NCI-H1436 treated with DMSO at 0.1 percent for 48 hours (cell line): ENCODE data around the gene USP4.
"Not testable (repeated sequence)": the region's sequence is repeated elsewhere in the genome, so short reads cannot be mapped to it uniquely, and the experiment has no call there.

Experiments
- DNase-seq: peaks from one replicate; lab custom pipeline; 2025; lab: John Stamatoyannopoulos, UW

Gene USP4

DNA sequence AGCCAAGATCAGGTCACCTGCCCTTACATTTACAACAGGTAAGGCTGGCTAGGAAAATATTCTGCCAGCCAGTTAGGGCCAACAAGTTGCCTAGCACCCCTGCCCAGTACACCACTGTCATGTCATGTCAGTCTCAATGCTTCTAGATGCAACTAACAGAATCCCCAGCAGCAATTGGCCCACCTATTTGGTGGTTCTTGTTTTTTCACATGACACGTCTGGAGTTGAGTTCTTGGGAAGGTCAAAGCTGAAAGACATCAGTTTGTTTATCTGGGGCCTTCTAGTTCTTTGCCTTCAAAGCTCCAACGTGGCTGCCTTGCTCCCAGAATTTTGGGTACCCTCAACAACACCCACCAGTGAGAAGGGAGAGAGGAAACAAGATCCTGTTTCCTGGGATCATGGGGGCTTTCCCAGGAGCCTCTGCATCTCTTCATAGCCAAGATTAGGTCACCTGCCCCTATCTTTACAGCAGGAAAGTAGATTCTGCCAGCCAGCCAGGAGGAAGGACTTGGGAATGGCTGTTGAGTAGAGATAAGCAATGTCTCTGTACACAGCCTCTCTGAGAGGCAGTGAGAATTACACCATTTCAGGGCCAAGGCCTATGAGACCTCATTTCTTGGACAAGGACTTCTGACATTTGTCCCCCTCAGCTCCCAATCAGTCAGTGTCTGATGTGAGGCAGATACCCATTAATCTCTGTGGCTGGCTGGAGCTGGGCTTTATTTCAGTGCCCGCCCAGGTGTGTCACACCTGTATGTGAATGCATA lies 9.7 kb upstream of the USP4 start:
- no peak for DNase-seq

- not testable (repeated sequence) for DNase-seq
These were observed 8.5 kb upstream of the USP4 start for GRCh38 chr3:49348361-49348760.

GRCh38 chr3:49346797-49347251 lies 7.0 kb upstream of the USP4 start:
- no peak for DNase-seq

GRCh38 chr3:49343163-49343562 lies 3.3 kb upstream of the USP4 start:
- DNase-seq: no peak

DNA sequence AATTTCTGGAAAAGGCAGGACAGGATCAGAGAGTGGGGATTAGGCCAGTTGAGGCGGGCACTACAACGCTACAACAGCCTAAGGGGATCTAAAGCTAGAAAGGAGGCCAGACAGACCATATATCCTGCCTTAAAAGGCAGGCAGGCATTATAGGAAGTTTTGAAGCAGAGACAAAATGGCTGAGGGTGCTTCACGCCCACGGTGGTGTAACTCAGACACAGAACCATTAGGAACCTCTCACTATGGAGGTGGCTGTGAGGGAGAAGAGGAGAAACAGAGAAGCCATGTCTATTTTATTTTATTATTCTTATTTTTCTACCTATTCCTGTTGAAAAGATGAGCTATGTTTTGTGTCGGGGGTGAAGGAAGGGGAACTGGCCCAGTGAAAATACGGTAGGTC lies 2.1 kb upstream of the USP4 start:
- DNase-seq: no peak

DNA sequence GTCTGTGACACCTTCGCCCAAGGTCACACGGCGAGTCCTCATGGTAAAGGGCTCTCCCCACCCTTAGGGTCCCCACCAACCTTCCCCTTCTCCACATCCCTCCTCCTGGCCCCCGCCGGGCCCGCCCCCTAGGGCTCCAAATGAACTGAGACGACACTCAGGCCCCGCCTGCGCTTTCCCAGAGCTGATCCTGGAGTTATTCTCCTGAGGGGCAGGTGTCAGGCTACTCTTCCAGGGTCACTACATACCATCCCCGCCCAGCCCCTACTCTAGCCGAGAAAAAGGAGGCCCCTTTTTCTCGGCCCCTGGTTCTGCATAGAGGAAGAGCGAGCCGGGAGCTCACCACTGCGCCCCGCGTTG lies 292 bp downstream of the USP4 start:
- no peak for DNase-seq

- DNase-seq: no peak
These were observed 5.8 kb downstream of the USP4 start for GRCh38 chr3:49333916-49334633.

DNA sequence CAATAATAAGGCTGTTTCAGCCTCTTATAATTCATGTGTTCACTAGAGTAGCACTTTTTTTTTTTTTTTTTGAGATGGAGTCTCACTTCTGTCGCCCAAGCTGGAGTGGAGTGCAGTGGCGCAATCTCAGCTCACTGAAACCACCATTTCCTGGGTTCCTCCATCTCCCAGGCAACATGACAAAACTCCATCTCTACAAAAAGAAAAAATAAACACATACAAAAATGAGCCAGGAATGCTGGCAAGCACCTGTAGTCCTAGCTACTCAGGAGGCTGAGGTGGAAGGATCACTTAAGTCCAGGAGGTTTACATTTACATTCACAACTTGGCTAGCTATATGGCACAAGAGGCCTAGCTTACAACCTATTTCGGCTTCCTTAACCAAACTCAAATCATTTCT lies 6.8 kb downstream of the USP4 start:
- DNase-seq: no peak

DNA sequence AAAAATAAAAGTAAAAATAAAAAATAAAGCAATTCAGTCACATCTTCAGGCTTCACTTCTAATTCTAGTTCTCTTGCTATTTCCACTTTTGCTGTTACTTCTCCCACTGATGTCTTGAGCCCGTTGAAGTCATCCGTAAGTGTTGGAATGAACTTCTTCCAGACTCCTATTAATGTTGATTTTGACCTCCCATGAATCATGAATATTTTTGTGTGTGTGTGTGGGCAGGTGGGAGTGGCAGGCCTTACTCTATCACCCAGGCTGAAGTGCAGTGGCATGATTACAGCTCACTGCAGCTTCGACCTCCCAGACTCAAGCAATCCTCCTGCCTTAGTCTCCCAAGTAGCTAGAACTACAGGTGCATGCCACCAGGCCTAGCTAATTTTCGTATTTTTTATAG lies 10.7 kb downstream of the USP4 start:
- no peak for DNase-seq

GRCh38 chr3:49328350-49328749 lies 11.5 kb downstream of the USP4 start:
- not testable (repeated sequence) for DNase-seq

DNA sequence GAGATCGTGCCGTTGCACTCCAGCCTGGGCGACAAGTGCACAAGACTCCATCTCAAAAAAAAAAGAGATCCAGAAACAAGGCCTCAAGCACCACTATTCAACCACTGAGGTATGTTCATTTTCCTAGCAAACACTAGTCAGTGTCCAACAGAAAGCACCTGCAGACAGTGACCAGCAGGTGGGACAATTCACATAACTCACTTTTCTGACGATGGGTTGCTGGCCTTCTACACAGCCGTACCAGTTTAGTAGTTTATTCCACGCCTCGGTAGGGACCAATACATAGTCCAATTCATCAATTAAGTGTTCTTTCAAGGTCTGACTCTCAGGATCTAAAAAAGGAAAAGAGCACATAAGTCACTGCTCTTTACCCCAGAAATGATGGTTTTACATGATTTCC lies 12.4 kb downstream of the USP4 start:
- no peak for DNase-seq

GRCh38 chr3:49324768-49325167 lies 15.1 kb downstream of the USP4 start:
- DNase-seq: no peak

DNA sequence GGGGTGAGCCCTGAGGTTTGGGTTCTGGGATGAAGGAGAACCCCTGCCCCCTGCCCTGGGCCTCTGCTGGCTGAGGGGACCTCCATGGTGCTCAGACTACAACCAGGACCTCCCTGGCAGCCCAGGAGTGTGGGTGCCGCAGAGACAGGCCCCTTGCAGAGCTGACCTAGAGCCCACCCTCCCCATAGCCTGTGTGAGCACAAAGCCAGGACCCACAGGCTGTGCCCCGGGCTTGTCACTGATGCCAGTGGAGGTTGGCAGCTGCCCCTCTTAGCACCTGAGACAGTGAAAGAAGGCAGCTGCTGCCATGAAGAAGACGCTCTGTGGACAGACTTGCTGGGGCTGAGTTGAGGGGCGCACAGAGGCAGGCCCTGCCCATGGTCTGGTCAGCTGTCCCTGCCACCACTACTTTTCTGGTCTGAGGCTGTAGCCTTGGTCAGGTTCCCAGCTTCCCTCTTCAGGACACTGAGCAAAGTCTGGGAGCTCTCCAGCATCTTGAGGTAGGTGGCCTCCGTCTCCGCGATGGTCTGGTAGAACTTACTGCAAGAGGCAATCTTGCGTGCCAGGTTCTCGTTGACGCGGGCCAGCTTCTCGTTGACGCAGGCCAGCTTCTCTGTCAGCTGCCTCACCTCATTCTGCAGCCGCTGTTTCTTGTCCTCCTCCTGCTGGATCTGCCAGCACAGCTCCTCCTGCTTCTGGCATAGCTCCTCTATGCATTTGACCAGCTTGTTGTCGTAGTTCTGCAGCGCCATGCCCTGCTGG lies 23.0 kb downstream of the USP4 start:
- DNase-seq: no peak

- no peak for DNase-seq
These were observed 25.8 kb downstream of the USP4 start for GRCh38 chr3:49313896-49314688.

GRCh38 chr3:49311283-49311682 lies 28.6 kb downstream of the USP4 start:
- DNase-seq: no peak

GRCh38 chr3:49310677-49311076 lies 29.2 kb downstream of the USP4 start:
- no peak for DNase-seq

GRCh38 chr3:49305608-49306007 lies 34.2 kb downstream of the USP4 start:
- DNase-seq: no peak

GRCh38 chr3:49302613-49303012 lies 37.2 kb downstream of the USP4 start:
- no peak for DNase-seq

DNA sequence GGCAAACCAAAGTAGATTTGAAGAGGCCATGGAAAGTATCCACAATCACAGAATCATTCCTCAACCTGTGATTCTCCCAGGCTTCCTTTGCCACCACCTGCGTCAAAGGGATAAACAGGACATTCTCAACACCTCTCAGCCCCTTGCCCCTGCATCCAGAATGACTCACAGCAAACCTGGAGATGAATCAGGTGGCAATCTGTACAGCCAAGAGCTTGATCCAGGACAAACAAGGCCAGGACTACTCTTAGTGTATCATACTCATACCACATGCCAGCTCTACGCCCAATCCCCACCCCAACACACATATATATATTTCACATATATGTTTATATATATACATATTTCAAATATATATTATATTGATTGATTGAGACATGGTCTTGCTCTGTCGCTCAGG lies 39.3 kb downstream of the USP4 start:
- DNase-seq: no peak

DNA sequence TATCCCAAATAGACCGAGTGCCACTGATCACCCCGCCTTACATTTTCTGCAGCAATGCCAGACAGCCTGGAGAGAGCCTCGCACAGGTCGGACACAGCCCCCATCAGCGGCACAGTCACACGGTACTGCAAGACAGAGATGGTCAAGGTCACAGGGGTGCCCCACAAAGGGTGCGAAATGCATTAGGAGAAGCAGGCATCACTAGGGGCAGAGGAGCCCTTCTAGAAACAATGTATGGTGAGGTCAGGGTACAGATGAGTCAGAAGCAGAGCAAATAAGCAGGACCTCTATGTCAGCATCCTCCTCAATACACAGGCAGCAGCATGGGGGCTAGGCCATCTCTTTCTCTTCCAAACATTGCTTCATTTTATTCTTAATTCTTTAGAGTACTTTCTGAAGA lies 41.3 kb downstream of the USP4 start:
- no peak for DNase-seq

DNA sequence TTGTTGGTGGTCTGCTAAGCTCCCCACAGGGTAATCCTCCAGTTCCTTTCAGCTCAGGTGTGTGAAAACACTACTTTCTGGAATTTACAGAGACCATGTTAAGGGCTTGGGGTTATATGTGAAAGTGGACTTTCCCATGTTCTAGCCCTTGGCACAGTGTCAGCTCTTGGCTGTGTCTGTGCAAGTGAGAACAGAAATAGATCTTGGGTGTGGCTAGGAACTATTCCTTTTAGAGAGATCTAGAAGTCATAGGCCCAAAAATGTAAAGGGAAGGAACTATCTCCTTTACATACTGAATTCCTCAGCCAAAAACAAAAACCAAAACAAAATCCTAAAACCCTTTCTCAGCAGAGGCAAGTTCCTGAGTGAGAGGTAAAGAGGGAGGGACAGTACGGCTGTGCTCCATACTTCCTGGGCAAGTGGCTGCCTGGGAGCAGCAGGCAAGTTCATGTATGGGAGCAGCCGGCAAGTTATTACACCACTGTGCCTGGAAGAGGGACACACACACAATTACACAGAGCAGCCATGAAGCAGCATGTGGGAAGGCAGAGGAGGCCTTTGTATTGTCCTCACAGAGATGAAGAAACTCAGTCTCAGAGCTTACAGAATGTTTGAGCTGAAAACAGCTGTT lies 43.0 kb downstream of the USP4 start:
- DNase-seq: no peak
